Measurements from ENCODE around the gene SLC35A2.

SLC35A2 gene

GRCh38 chrX:48911412-48912182, at the start of gene SLC35A2:
TSS of gene SLC35A2 (minus strand) at chrX:48911646. CDS start at chrX:48911636, 10 bp downstream.
- H3K9me3 ChIP-seq (ENCODE audit: control insufficient read depth, low read length) = no peaks in the 10 kb centered on the region
- H3K4me2 ChIP-seq (ENCODE audit: low read length) = peak within 1 kb of the TSS; percentile 73
- peak within 1 kb of the TSS; percentile 72 for H3K4me3 ChIP-seq (ENCODE audit: low read depth, low read length)
- no peaks in the 10 kb centered on the region for H3K27me3 ChIP-seq (ENCODE audit: control insufficient read depth, insufficient read depth, low read length)
- no peak for TF ChIP-seq CTCF (IDR thresholded peaks at IDR 0.05)
- no peaks in the 10 kb centered on the region for H3K36me3 ChIP-seq (ENCODE audit: control insufficient read depth, insufficient read depth, low read length)
- no peak within 1 kb of the TSS for H3K9ac ChIP-seq
- H3K27ac ChIP-seq = peak within 1 kb of the TSS; percentile 92
- peaks cover 4% of the 10 kb centered on the region for H3K4me1 ChIP-seq
- H2AFZ ChIP-seq = peak within 1 kb of the TSS; percentile 80
- H3K79me2 ChIP-seq = peaks cover 10% of the 10 kb centered on the region

- H3K4me2 ChIP-seq (ENCODE audit: low read length) = no peak overlapping the region
- H3K27ac ChIP-seq = no peak overlapping the region
- H3K79me2 ChIP-seq = peaks cover 17% of the 10 kb centered on the region
- no peaks in the 10 kb centered on the region for H3K36me3 ChIP-seq (ENCODE audit: control insufficient read depth, insufficient read depth, low read length)
- no peak overlapping the region for H3K9ac ChIP-seq
- TF ChIP-seq CTCF (IDR thresholded peaks at IDR 0.05) = no peak
- peaks cover 12% of the 10 kb centered on the region for H3K4me1 ChIP-seq
- H2AFZ ChIP-seq = no peak overlapping the region
- no peaks in the 10 kb centered on the region for H3K27me3 ChIP-seq (ENCODE audit: control insufficient read depth, insufficient read depth, low read length)
- H3K9me3 ChIP-seq (ENCODE audit: control insufficient read depth, low read length) = no peaks in the 10 kb centered on the region
- H3K4me3 ChIP-seq (ENCODE audit: low read depth, low read length) = no peak overlapping the region
Observed at GRCh38 chrX:48960291-48960690, 48.8 kb upstream of the SLC35A2 start.

GRCh38 chrX:48958635-48959094, 47.2 kb upstream of the SLC35A2 start:
- peak overlapping the region; percentile 78 for H2AFZ ChIP-seq
- H3K79me2 ChIP-seq = peaks cover 28% of the 10 kb centered on the region
- H3K9ac ChIP-seq = no peak overlapping the region
- H3K36me3 ChIP-seq (ENCODE audit: control insufficient read depth, insufficient read depth, low read length) = no peaks in the 10 kb centered on the region
- peak overlapping the region; percentile 98 for H3K27ac ChIP-seq
- peak overlapping the region; percentile 81 for H3K4me2 ChIP-seq (ENCODE audit: low read length)
- H3K9me3 ChIP-seq (ENCODE audit: control insufficient read depth, low read length) = no peaks in the 10 kb centered on the region
- peak overlapping the region; percentile 88 for H3K4me3 ChIP-seq (ENCODE audit: low read depth, low read length)
- no peak for TF ChIP-seq CTCF (IDR thresholded peaks at IDR 0.05)
- H3K27me3 ChIP-seq (ENCODE audit: control insufficient read depth, insufficient read depth, low read length) = no peaks in the 10 kb centered on the region
- peaks cover 14% of the 10 kb centered on the region for H3K4me1 ChIP-seq

- no peaks in the 10 kb centered on the region for H3K36me3 ChIP-seq (ENCODE audit: control insufficient read depth, insufficient read depth, low read length)
- TF ChIP-seq CTCF (IDR thresholded peaks at IDR 0.05) = no peak
- H3K4me2 ChIP-seq (ENCODE audit: low read length) = peak overlapping the region; percentile 85
- H3K4me1 ChIP-seq = peaks cover 14% of the 10 kb centered on the region
- H3K27me3 ChIP-seq (ENCODE audit: control insufficient read depth, insufficient read depth, low read length) = no peaks in the 10 kb centered on the region
- no peaks in the 10 kb centered on the region for H3K9me3 ChIP-seq (ENCODE audit: control insufficient read depth, low read length)
- H3K79me2 ChIP-seq = peaks cover 32% of the 10 kb centered on the region
- H3K27ac ChIP-seq = peak overlapping the region; percentile 98
- H3K4me3 ChIP-seq (ENCODE audit: low read depth, low read length) = peak overlapping the region; percentile 88
- H2AFZ ChIP-seq = peak overlapping the region; percentile 43
- no peak overlapping the region for H3K9ac ChIP-seq
Observed at GRCh38 chrX:48957827-48958634, 46.6 kb upstream of the SLC35A2 start.
